NOMO-1 (cell line): ENCODE data around the gene PRR32.
"Not testable (repeated sequence)": the region's sequence is repeated elsewhere in the genome, so short reads cannot be mapped to it uniquely, and the experiment has no call there.

ENCODE experiments used
- DNase-seq, 2 experiments: peaks; one replicate each; lab custom pipeline; 2025; ENCODE audit not compliant: unreplicated experiment in 2 of 2; lab: John Stamatoyannopoulos, UW

PRR32 gene

GRCh38 chrX:126819429-126819828 lies at the start of gene PRR32:
Gene PRR32, plus strand, starts transcription at chrX:126819729. Its CDS starts 115 bp downstream, at chrX:126819844.
- DNase-seq = no peak

- peak; percentile 6 to 24 for DNase-seq
Measured at GRCh38 chrX:126770179-126770578, 49.4 kb upstream of the PRR32 start.

- DNase-seq = no peak
Measured at GRCh38 chrX:126785539-126785938, 34.0 kb upstream of the PRR32 start.

GRCh38 chrX:126799059-126799458 lies 20.5 kb upstream of the PRR32 start:
- DNase-seq = no peak

- not testable (repeated sequence) for DNase-seq
Measured at GRCh38 chrX:126806784-126807183, 12.7 kb upstream of the PRR32 start.

GRCh38 chrX:126815806-126816205 lies 3.7 kb upstream of the PRR32 start:
- DNase-seq = no peak

- no peak for DNase-seq
Measured at GRCh38 chrX:126820700-126821420, 1.3 kb downstream of the PRR32 start.

- DNase-seq = no peak
Measured at GRCh38 chrX:126824338-126825007, 4.9 kb downstream of the PRR32 start.

GRCh38 chrX:126825566-126826193 lies 6.2 kb downstream of the PRR32 start:
- DNase-seq = no peak

GRCh38 chrX:126836186-126836585 lies 16.7 kb downstream of the PRR32 start:
- DNase-seq = no peak

- DNase-seq = no peak
Measured at GRCh38 chrX:126847143-126847542, 27.6 kb downstream of the PRR32 start.

GRCh38 chrX:126855839-126856524 lies 36.5 kb downstream of the PRR32 start:
- no peak for DNase-seq
